Measurements from ENCODE around the gene RBBP4.

DNA sequence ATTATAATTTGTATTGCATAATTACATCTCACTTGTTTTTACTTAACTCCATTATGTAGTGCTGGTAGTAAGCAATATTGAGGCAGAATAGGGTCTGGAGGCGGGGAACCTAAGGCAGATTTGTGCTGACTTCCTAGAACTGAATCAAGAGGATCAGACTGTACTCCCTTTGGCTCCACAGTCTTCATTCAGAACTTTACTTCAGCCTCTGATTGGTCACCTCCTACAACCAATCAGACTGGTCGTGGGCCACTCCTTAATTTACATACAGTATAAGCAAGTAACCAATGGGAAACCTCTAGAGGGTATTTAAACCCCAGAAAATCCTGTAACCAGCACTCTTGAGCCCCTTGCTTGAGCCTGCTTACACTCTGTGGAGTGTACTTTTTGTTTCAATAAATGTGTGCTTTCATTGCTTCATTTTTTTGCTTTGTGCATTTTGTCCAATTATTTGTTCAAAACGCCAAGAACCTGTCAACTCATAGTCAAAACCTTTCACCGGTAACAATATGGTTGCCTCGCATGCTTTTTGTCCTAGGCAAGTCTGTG is 32.3 kb upstream of the RBBP4 start:
- TF ChIP-seq, protein P1, sequence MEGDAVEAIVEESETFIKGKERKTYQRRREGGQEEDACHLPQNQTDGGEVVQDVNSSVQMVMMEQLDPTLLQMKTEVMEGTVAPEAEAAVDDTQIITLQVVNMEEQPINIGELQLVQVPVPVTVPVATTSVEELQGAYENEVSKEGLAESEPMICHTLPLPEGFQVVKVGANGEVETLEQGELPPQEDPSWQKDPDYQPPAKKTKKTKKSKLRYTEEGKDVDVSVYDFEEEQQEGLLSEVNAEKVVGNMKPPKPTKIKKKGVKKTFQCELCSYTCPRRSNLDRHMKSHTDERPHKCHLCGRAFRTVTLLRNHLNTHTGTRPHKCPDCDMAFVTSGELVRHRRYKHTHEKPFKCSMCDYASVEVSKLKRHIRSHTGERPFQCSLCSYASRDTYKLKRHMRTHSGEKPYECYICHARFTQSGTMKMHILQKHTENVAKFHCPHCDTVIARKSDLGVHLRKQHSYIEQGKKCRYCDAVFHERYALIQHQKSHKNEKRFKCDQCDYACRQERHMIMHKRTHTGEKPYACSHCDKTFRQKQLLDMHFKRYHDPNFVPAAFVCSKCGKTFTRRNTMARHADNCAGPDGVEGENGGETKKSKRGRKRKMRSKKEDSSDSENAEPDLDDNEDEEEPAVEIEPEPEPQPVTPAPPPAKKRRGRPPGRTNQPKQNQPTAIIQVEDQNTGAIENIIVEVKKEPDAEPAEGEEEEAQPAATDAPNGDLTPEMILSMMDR (IDR thresholded peaks at IDR 0.05): no peak
- no peak for TF ChIP-seq POLR2A (IDR thresholded peaks at IDR 0.05)
